H1 (cell line): ENCODE results near the gene DAND5. TPM values are rescaled to one million over a fixed set of nuclear protein-coding genes. Genes with fewer than 3 reads are reported as not detected.

Experiments used
- CTCF ChIA-PET: fragments of 300-600 bp; sonication (Branson Sonifier 250); formaldehyde crosslinking; loops from one replicate; lab custom pipeline; 2021; ENCODE audit not compliant: partially characterized antibody; lab: Charles Lee
- POLR2A ChIA-PET: fragments of 300-600 bp; sonication (Branson Sonifier 250); formaldehyde crosslinking; loops from one replicate; lab custom pipeline; 2021; ENCODE audit warnings: inconsistent platforms; ENCODE audit not compliant: partially characterized antibody; lab: Charles Lee
- DNase-seq, 2 experiments: peaks; one replicate each; pipeline versions ENCODE4 v3.0.0 to v3.0.0-alpha.2; 2010 to 2022; ENCODE audit warnings: low spot score in 2 of 2, low read depth in 1 of 2, mixed read lengths in 1 of 2
- FAIRE-seq: peaks from 2 replicates; lab custom pipeline; 2011; peaks lifted over from hg19 to GRCh38; lab: Jason Lieb, UNC
- H2AFZ ChIP-seq: 2 replicates; pipeline ENCODE4 v1.8.1; 2012; ENCODE audit warnings: low read length, inconsistent platforms
- H2AK5ac ChIP-seq: 2 replicates; pipeline ENCODE4 v1.6.1; 2013; ENCODE audit warnings: low read depth, low read length
- H2BK120ac ChIP-seq: replicated peaks from 2 replicates; pipeline ENCODE3; 2013; ENCODE audit warnings: low read depth, low read length, inconsistent platforms
- H2BK12ac ChIP-seq: 2 replicates; pipeline ENCODE4 v1.6.1; 2013; ENCODE audit warnings: low read depth, low read length
- H2BK15ac ChIP-seq: 2 replicates; pipeline ENCODE4 v1.6.1; 2013; ENCODE audit warnings: low read length
- H2BK20ac ChIP-seq: 2 replicates; pipeline ENCODE4 v1.6.1; 2013; ENCODE audit warnings: low read length
- H2BK5ac ChIP-seq: 2 replicates; pipeline ENCODE4 v1.6.1; 2013; ENCODE audit warnings: low read depth, low read length
- H3K14ac ChIP-seq: 2 replicates; pipeline ENCODE4 v1.6.1; 2013; ENCODE audit warnings: inconsistent platforms; ENCODE audit not compliant: insufficient read length
- H3K18ac ChIP-seq: 2 replicates; pipeline ENCODE4 v1.6.1; 2013; ENCODE audit warnings: low read length; ENCODE audit errors: extremely low read depth
- H3K23ac ChIP-seq: 2 replicates; pipeline ENCODE4 v1.6.1; 2013; ENCODE audit warnings: inconsistent platforms; ENCODE audit not compliant: insufficient read length
- H3K23me2 ChIP-seq: 2 replicates; pipeline ENCODE4 v1.6.1; 2013; ENCODE audit warnings: low read depth, low read length
- H3K27ac ChIP-seq: 2 replicates; pipeline ENCODE4 v1.6.1; 2011; ENCODE audit warnings: low read depth, low read length, inconsistent platforms
- H3K27me3 ChIP-seq, 4 experiments: replicated peaks in 1 of 4; 1 replicate in 1 of 4; 2 replicates in 3 of 4; pipeline versions ENCODE4 v1.6.1 to v1.8.1; 2011 to 2013; ENCODE audit warnings: low read length in 3 of 4, mild to moderate bottlenecking in 3 of 4, inconsistent platforms in 2 of 4, mixed read lengths in 2 of 4, moderate library complexity in 1 of 4; ENCODE audit not compliant: control insufficient read depth in 3 of 4, insufficient read depth in 3 of 4; ENCODE audit errors: extremely low read depth in 1 of 4
- H3K36me3 ChIP-seq, 4 experiments: 2 replicates each; pipeline versions ENCODE4 v1.6.1 to v1.8.1; 2011 to 2013; ENCODE audit warnings: mild to moderate bottlenecking in 4 of 4, low read length in 3 of 4, moderate library complexity in 2 of 4, control low read depth in 1 of 4, inconsistent platforms in 1 of 4; ENCODE audit not compliant: insufficient read depth in 4 of 4, control insufficient read depth in 2 of 4
- H3K4ac ChIP-seq: replicated peaks from 2 replicates; pipeline ENCODE3; 2013; ENCODE audit warnings: low read length, low read depth, mixed read lengths, inconsistent platforms; ENCODE audit not compliant: insufficient read length
- H3K4me1 ChIP-seq, 4 experiments: replicated peaks in 1 of 4; 1 replicate in 1 of 4; 2 replicates in 3 of 4; pipeline versions ENCODE4 v1.6.1 to v1.8.1; 2011 to 2013; ENCODE audit warnings: low read length in 3 of 4, inconsistent platforms in 2 of 4, mixed read lengths in 1 of 4; ENCODE audit not compliant: insufficient read depth in 4 of 4, control insufficient read depth in 3 of 4
- H3K4me2 ChIP-seq, 2 experiments: 2 replicates each; pipeline versions ENCODE4 v1.6.1 to v1.8.1; 2011 to 2013; ENCODE audit warnings: low read depth in 2 of 2, low read length in 2 of 2, control low read depth in 1 of 2, inconsistent platforms in 1 of 2, mild to moderate bottlenecking in 1 of 2; ENCODE audit not compliant: insufficient read depth in 1 of 2
- H3K4me3 ChIP-seq, 4 experiments: fragments of 200-600, 300-600 bp in 1 of 4; sonication (generic), shearing (Covaris generic), sonication (Bioruptor Twin) in 1 of 4; 2 replicates each; pipeline versions ENCODE4 v1.5.1 to v1.8.1; 2011 to 2016; ENCODE audit warnings: low read length in 4 of 4, low read depth in 3 of 4, control low read depth in 2 of 4, inconsistent platforms in 2 of 4, mild to moderate bottlenecking in 2 of 4, mixed read lengths in 1 of 4, moderate library complexity in 1 of 4; ENCODE audit not compliant: insufficient read depth in 2 of 4; ENCODE audit errors: extremely low read depth in 1 of 4
- H3K56ac ChIP-seq: replicated peaks from 2 replicates; pipeline ENCODE3; 2013; ENCODE audit warnings: low read depth, mild to moderate bottlenecking, mixed read lengths, low read length, inconsistent platforms; ENCODE audit not compliant: insufficient read length
- H3K79me1 ChIP-seq: 2 replicates; pipeline ENCODE4 v1.6.1; 2013; ENCODE audit warnings: low read depth, low read length, control low read depth
- H3K79me2 ChIP-seq, 2 experiments: 2 replicates each; pipeline versions ENCODE4 v1.6.1 to v1.8.1; 2012 to 2013; ENCODE audit warnings: low read length in 2 of 2, mild to moderate bottlenecking in 2 of 2, inconsistent platforms in 1 of 2; ENCODE audit not compliant: insufficient read depth in 2 of 2, control insufficient read depth in 1 of 2
- H3K9ac ChIP-seq, 4 experiments: replicated peaks in 1 of 4; 1 replicate in 1 of 4; 2 replicates in 3 of 4; pipeline versions ENCODE4 v1.6.1 to v1.8.1; 2011 to 2013; ENCODE audit warnings: low read depth in 3 of 4, low read length in 3 of 4, control low read depth in 2 of 4, mild to moderate bottlenecking in 2 of 4, moderate library complexity in 2 of 4, inconsistent platforms in 1 of 4; ENCODE audit errors: extremely low read depth in 1 of 4
- H3K9me3 ChIP-seq, 2 experiments: 2 replicates each; pipeline versions ENCODE4 v1.6.1 to v1.8.1; 2012 to 2013; ENCODE audit warnings: mild to moderate bottlenecking in 2 of 2, moderate library complexity in 2 of 2, control low read depth in 1 of 2, inconsistent platforms in 1 of 2, low read depth in 1 of 2, low read length in 1 of 2, mixed read lengths in 1 of 2; ENCODE audit not compliant: insufficient read depth in 2 of 2
- H4K20me1 ChIP-seq, 2 experiments: replicated peaks in 1 of 2; 2 replicates each; pipeline versions ENCODE3 to v1.8.1; 2011 to 2013; ENCODE audit warnings: inconsistent platforms in 2 of 2, low read length in 2 of 2, mild to moderate bottlenecking in 1 of 2; ENCODE audit not compliant: insufficient read depth in 2 of 2, control insufficient read depth in 1 of 2
- H4K5ac ChIP-seq: 2 replicates; pipeline ENCODE4 v1.6.1; 2013; ENCODE audit warnings: low read length, low read depth, mixed read lengths, inconsistent platforms; ENCODE audit not compliant: insufficient read length
- H4K8ac ChIP-seq: 2 replicates; pipeline ENCODE4 v1.8.0; 2013; ENCODE audit warnings: mild to moderate bottlenecking, moderate library complexity, low read length, inconsistent platforms; ENCODE audit not compliant: insufficient read depth; ENCODE audit errors: extremely low read depth
- H4K91ac ChIP-seq: replicated peaks from 2 replicates; pipeline ENCODE3; 2013; ENCODE audit warnings: low read length, mixed read lengths, inconsistent platforms; ENCODE audit not compliant: insufficient read length
- CREB1 ChIP-seq: IDR thresholded peaks from 2 replicates; pipeline ENCODE4 v1.6.1; 2012; ENCODE audit warnings: inconsistent platforms
- EP300 ChIP-seq, 2 experiments: IDR thresholded peaks; 1 replicate in 1 of 2; 2 replicates in 1 of 2; pipeline ENCODE4 v1.6.1; 2011 to 2012; ENCODE audit warnings: low read depth in 2 of 2, low read length in 2 of 2, mild to moderate bottlenecking in 2 of 2, borderline replicate concordance in 1 of 2, inconsistent platforms in 1 of 2, moderate library complexity in 1 of 2
- FOSL1 ChIP-seq: IDR thresholded peaks from 2 replicates; pipeline ENCODE4 v1.6.1; 2011; ENCODE audit warnings: mild to moderate bottlenecking, low read depth, low read length, moderate library complexity; ENCODE audit not compliant: insufficient read depth
- HDAC2 ChIP-seq, 2 experiments: fragments of 300-600 bp in 1 of 2; sonication (generic) in 1 of 2; IDR thresholded peaks; 2 replicates each; pipeline ENCODE4 v1.6.1; 2011 to 2012; ENCODE audit warnings: low read depth in 2 of 2, low read length in 2 of 2, mild to moderate bottlenecking in 2 of 2, moderate library complexity in 2 of 2, borderline replicate concordance in 1 of 2, inconsistent platforms in 1 of 2
- KDM4A ChIP-seq: IDR thresholded peaks from one replicate; pipeline ENCODE4 v1.7.1; 2012; ENCODE audit warnings: low read depth, mild to moderate bottlenecking, moderate library complexity, low read length, inconsistent platforms; ENCODE audit not compliant: severe bottlenecking
- NANOG ChIP-seq: IDR thresholded peaks from 2 replicates; pipeline ENCODE4 v1.6.1; 2011; ENCODE audit warnings: low read length, low read depth, mild to moderate bottlenecking, inconsistent platforms; ENCODE audit not compliant: insufficient read depth, poor library complexity, severe bottlenecking
- POU5F1 ChIP-seq: IDR thresholded peaks from 2 replicates; pipeline ENCODE4 v1.6.1; 2011; ENCODE audit warnings: low read depth, mild to moderate bottlenecking, low read length, moderate library complexity
- TCF12 ChIP-seq: IDR thresholded peaks from 2 replicates; pipeline ENCODE4 v1.6.1; 2011; ENCODE audit warnings: low read depth, mild to moderate bottlenecking, low read length
- TEAD4 ChIP-seq: IDR thresholded peaks from 2 replicates; pipeline ENCODE4 v1.6.1; 2012; ENCODE audit warnings: low read depth, low read length, inconsistent platforms, mixed read lengths
- YY1 ChIP-seq: IDR thresholded peaks from 2 replicates; pipeline ENCODE4 v1.6.1; 2011; ENCODE audit warnings: low read depth, mild to moderate bottlenecking, low read length
- ZNF274 ChIP-seq: IDR thresholded peaks from 2 replicates; pipeline ENCODE4 v1.7.0; 2012; ENCODE audit warnings: low read length, borderline replicate concordance; ENCODE audit errors: extremely low read depth
- WGBS, 2 experiments: shearing (Covaris generic) in 1 of 2; methylation state at CpG; one replicate each; pipeline versions ENCODE4 v1.1.6 to v1.1.7; 2013 to 2015; ENCODE audit warnings: low lambda C conversion rate in 2 of 2, mixed read lengths in 2 of 2, inconsistent platforms in 1 of 2, low coverage in 1 of 2, missing lambda C conversion rate in 1 of 2; ENCODE audit not compliant: insufficient replicate concordance in 2 of 2, insufficient coverage in 1 of 2, insufficient read length in 1 of 2; ENCODE audit errors: extremely low coverage in 1 of 2, missing lambda C conversion rate in 1 of 2; 5-methylcytosine and 5-hydroxymethylcytosine counted together
- polyA plus RNA-seq, 7 experiments: library from polyadenylated mRNA; depleted of rRNA in 3 of 7; stranded (reverse) in 5 of 7; unstranded in 2 of 7; fragments of >200 nt in 5 of 7; fragments of 200-250 nt in 2 of 7; gene quantifications; 1 replicate in 5 of 7; 2 replicates in 1 of 7; 4 replicates in 1 of 7; pipeline versions ENCODE4 v1.2.1 to v1.2.3, GENCODE V29; 2011 to 2013; ENCODE audit warnings: missing spikeins in 2 of 7, mixed read lengths in 2 of 7
- total RNA-seq: library from RNA; stranded (reverse); fragmentation: NEBNext Ultra II Directional; extraction: Animal tissue kit (Norgen Biotek cat#: 25700); gene quantifications from 2 replicates; pipeline ENCODE4 v1.2.1, GENCODE V29; 2021
- TF ChIP-seq, protein P1 (sequence below): IDR thresholded peaks from 2 replicates; pipeline ENCODE4 v1.6.1; 2011; ENCODE audit warnings: low read length, improper control_type of control experiment

Gene DAND5
- total and polyA plus RNA-seq, 2 of the 8 experiments (the other 6 are each of a cell fraction or from before 2014, with no cell fraction given) = 0.14 to 0.17 TPM

DNA sequence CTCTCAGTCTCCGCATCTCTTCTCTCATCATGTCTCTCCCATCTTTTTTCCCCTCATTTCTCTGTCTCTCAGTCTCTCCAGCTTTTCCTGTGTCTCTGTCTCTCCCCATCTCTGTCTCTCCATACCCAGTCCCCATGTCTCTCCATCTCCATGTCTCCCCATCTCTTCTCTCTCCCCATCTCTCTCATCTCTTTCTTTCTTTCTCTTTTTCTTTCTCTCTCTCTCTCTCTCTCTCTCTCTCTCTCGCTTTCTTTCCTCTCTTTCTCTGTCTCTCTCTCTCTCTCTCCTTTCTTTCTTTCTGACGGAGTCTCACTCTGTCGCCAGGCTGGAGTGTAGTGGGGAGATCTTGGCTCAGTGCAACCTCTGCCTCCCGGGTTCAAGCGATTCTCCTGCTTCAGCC lies 13.3 kb downstream of the DAND5 start:
- Histone ChIP-seq H2BK5ac (no peak overlapping the region), H2BK15ac (no peak overlapping the region), H3K79me1 (no peaks in the 10 kb centered on the region), H3K4me2 (0 out of 4 replicates have a peak overlapping the region, but pooled peaks of 1 of the 2 experiments have one; percentile 4), H4K91ac (no peak overlapping the region), H3K14ac (no peak overlapping the region), H3K9ac (no peak overlapping the region), H3K23ac (no peak overlapping the region), H3K79me2 (no peaks in the 10 kb centered on the region), H3K27ac (no peak overlapping the region), H3K27me3 (peaks cover 2 to 35% (median 29%) of the 10 kb centered on the region in 4 experiments), H2BK120ac (no peak overlapping the region), H2AK5ac (no peak overlapping the region), H3K56ac (no peak overlapping the region), H2AFZ (no peak overlapping the region), H3K4me1 (peaks cover 0 to 7% (median 3%) of the 10 kb centered on the region in 4 experiments; a peak in 4 of 7 replicates), H3K4me3 (no peak overlapping the region), H4K8ac (no peak overlapping the region), H2BK20ac (no peak overlapping the region), H4K20me1 (peaks cover 0 to 14% of the 10 kb centered on the region in 2 experiments), H4K5ac (no peak overlapping the region), H3K4ac (no peak overlapping the region), H3K18ac (no peak overlapping the region), H3K36me3 (no peaks in the 10 kb centered on the region), H3K9me3 (no peaks in the 10 kb centered on the region), H2BK12ac (no peak overlapping the region), H3K23me2 (peaks cover 6% of the 10 kb centered on the region)
- 99% methylated on average over 4 of the region's 6 CpGs; no CpG with 5 or more reads in 1 of the 2 experiments for WGBS, 2 experiments
- DNase-seq = no peak
- ChIA-PET CTCF (interaction anchor here (1.0 to 16.3 kb wide), 12 partner anchors 16 to 124 kb away, joined by 3 to 431 read pairs (median 6); partner anchors contain the start of gene DAND5), POLR2A (interaction anchor here (1.7 kb wide), 1 partner anchor 111 kb away, joined by 4 read pairs; no protein-coding TSS in a partner anchor)
- FAIRE-seq = no peak
- no peak for TF ChIP-seq TCF12
- TF ChIP-seq YY1 = no peak
- no peak for TF ChIP-seq FOSL1
- no peak for TF ChIP-seq EP300 (IDR thresholded peaks at IDR 0.05; ENCODE audit: borderline replicate concordance in 1 of 2, low read depth in 2 of 2, low read length in 2 of 2)
- TF ChIP-seq ZNF274 = no peak
- no peak for TF ChIP-seq HDAC2 (IDR thresholded peaks at IDR 0.05; ENCODE audit: borderline replicate concordance in 1 of 2, low read depth in 2 of 2, low read length in 2 of 2)
- TF ChIP-seq TEAD4 = no peak
- TF ChIP-seq KDM4A = no peak
- TF ChIP-seq POU5F1 = no peak
- no peak for TF ChIP-seq NANOG
- no peak for TF ChIP-seq CREB1
- TF ChIP-seq, protein P1, sequence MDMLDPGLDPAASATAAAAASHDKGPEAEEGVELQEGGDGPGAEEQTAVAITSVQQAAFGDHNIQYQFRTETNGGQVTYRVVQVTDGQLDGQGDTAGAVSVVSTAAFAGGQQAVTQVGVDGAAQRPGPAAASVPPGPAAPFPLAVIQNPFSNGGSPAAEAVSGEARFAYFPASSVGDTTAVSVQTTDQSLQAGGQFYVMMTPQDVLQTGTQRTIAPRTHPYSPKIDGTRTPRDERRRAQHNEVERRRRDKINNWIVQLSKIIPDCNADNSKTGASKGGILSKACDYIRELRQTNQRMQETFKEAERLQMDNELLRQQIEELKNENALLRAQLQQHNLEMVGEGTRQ = no peak
